Fibroblast of skin of right biceps (primary cell): Measurements from ENCODE around the gene LRMDA.
A peak's percentile ranks its signal among the peaks of the same experiment; 100 is the strongest.

Source experiments
- DNase-seq: peaks from one replicate; pipeline ENCODE4 v3.0.0-alpha.2; 2013

The LRMDA gene

DNA sequence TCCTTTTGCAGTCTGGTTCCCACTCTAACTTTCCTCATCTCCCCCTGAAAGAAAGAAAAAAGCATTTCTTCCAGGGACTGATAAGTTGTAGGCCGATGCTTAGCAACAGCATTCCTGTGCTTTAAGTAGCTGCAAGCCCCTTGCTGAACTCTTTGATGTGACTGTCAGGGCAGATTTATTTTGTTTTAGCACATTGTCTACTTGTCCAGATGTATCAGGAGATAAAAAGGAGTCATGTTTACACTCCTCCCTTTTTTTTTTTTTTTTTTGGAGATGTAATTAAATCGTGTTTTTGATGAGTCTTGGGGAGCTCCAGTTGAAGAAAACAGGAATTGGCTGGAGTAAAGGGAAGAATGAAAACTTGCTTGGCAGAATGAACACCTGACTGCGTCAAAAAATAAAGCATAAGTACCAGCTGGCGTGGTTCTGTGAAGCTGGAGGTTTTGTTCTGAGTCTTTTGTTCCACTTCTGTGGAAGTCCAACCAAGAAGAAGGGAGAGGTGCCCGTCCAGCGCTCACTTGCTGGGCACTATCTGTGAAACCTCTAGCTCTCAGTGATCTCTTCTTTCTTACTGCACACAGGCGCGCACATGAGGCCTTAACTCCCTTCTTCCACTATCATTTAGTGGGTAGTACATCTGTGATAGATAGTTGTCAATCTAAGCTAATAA is 871.7 kb downstream of the LRMDA start:
- peak; percentile 40 for DNase-seq

DNA sequence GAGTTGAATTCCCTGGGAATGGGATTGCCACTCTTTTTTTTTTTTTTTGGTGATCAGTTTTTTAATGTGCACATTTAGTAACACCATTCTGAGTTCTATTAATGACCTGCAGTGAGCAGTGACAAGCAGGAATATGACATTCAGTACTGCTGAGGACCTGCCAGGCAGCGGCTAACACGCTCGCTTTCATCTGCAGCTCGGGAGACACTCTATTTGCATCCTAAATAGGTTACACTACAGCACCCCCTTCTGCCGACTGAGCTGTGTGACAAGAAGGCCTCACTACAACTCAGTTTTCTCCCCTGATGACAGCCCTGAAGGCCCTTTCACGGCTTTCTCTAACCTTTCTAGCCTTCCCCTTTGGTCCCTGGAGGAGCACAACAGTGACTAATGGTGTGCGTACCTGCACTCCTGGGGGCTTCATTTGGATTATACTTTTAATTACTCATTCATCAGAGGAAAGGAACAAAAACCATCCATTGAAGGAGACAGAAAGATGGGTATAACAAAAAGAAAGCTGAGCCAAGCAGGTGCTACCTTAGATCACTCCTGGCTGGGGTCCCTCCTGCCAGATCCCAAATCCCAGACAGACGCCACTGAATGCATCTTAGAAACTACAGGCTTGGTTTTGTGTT is 872.4 kb downstream of the LRMDA start:
- peak; percentile 83 for DNase-seq

DNA sequence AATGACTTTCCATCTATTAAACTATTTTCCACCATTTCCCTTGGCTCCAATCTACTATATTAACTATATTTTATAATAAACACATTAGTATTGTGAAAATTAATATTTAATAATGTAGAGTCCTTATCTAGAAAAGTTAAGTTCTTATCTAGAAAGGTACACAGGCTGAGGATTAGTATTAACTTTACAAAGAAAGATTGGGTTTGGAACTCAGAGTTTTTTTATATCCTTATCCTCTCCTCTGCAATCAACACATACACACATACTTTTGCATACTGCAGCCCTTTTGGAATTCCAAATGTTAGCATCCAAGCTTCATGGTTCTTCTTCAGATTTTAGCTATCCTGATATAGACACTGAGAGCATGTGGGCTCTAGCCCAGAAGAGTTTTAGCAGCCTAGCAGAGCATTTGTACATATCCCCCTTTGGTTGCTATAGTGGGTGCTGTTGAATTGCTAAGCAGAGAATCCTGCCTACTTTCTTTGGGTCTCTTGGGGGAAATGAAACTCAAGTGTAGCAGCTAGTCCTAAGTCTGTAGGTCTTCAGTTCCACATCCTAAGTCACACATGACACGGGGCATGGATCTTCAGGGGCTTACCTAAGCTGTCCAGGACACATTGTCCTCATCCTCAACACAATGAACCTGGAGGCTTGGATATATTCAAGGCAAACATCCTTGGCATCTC is 874.6 kb downstream of the LRMDA start:
- no peak for DNase-seq

DNA sequence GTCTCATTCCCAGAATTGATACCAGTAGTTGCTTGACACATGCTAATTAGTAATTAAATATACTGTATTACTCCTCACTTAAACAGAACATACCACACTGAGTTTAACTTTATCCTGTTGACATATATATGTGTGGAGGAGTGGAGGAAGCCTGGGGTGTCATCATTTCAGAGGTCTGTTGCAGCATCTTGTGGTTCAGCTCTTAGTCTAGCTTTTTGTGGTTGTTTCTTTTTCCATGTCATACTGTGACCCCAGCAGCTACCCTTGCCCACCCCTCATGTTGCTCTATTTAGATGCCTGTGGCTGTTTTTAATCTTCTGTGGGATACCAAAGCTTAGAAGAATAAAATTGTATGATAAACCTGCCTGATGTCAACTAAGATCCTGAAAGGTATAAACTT is 875.4 kb downstream of the LRMDA start:
- DNase-seq: peak; percentile 90

DNA sequence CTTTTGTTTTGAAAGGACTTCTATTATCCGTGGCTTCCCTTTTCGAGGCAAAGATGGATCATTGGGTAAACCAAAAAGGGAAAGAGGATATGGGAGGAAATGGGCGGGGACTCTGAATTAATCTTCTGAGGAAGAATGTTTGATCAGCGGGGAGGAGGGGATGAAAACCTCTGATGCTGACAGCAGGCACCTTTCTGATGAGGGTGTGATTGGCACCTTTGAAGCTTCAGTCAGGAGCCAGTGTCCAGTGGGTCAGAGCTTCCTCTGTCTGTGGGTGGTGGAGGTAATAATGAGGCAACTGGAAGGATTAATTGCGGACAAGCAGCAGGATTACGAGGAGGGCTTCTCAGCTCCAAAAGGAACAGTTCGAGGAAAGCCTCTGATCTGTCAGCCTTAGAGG is 877.6 kb downstream of the LRMDA start:
- DNase-seq: peak; percentile 48

DNA sequence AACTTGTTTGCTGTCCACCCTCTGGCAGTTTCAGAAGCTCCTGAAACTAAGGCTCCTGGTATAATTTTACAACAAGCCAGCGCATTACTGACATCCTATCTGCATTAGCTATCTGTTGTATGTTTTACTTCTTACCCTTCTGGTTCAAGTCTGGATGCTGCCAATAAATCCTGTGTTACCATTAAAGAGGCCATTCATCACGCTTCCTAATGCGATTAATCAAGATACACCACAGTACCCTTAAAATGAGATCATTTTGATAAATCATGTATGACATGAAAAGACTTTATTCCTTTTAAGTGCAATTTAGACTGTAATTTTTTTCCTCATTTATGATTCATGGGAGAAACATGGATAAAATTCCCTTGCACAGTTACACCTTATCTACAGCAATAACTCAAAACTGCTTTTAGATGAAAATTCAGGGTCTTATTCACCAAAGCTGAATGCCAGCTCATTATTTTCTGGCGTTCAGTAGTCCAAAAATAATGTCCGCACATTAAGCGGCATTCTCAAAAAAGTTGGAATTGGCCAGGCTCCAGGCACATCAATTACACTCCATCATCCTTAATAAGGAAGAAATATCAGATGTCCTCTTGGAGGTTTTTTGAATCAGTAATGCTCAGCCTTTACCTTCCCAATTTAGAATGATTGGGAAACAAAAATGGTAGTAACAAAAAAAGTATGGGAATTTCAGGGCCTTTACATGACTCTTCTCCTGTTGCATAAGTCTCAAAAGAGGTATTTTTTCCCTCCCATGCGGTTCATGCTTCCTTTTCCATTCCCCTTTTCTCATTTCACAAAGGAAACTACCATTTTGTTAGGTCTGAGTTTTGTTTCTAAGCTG is 878.5 kb downstream of the LRMDA start:
- DNase-seq: peak; percentile 98

DNA sequence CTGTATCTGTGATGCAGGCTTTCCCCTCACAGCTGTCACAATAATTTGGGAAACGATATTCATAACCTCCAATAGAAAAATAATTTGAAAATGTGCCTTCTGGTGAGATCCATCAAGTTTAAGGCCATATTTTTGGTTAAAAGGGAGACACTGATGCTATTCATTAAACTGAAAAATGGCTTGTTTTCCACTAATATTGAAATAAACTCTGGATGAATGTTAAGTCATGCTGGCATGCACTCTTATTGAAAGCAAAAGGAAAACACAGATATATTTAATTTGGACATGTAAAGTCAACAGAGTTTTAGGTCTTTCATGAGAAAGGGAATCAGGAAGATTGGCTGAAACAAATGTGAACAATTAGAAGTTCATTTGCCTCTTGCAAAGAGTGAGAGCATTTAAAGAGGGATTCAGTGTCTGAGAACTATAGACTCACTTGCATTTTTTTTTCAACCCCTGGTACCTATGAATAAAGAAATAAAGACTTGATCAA is 879.2 kb downstream of the LRMDA start:
- no peak for DNase-seq

DNA sequence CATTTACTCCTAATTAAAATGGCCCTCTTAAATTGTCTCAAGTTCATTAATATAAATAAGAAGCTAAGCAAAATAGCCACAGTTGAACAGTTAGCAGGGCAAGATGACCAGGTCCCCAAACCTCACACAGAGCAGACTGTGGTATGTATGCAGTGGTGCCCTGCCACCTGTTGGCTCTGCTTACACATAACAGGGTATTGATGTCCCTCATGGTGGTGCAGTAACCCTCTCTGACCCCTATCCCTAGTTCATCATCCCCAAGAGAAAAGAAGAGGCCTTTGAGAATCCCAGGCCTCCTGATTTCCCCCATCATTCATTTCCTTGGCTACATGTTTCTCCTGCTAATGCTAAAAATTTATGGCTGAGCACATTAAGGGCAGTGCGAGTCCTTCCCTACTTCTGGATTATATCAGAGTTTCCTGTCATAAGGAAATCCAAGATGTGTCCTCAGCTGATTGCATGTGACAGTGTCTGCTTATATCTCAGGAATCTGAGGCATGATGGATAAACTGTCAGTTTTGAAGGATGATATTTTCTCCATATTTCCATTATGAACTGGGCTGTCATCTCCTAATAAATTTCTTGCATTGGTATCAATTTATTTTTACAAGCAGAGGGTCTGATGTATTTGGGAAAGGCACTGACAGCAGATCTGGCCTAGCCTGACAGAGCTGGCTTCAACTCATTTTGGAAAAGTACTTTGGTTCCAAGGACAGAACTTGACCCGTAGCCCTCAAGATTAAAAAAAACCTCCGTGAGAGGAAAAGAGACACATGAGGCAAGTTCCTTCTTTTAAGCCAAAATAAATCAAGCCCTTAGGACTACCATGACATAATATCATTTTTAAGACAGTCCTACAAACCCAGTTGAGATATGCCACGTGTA is 880.6 kb downstream of the LRMDA start:
- peak; percentile 72 for DNase-seq

DNA sequence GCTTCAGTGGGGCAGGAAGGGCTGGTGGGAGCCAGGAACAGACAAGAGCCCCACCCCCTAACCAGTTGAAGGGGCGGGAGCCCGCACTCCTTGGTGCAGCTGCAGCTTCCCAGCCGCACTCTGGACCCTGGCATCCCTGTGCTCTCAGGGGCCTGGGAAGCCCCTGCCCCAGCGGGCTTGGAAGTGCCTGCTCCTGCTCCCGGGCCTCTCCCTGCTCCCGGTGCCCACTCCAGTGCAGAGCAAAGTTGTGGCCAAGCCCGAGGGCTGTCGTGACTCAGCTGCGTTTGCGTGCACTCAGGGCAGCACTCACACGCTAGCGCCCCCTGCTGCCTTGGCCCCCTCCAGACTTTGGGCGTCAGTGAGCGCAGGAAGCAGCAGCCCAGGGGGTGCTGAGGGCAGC is 883.8 kb downstream of the LRMDA start:
- DNase-seq: no peak

DNA sequence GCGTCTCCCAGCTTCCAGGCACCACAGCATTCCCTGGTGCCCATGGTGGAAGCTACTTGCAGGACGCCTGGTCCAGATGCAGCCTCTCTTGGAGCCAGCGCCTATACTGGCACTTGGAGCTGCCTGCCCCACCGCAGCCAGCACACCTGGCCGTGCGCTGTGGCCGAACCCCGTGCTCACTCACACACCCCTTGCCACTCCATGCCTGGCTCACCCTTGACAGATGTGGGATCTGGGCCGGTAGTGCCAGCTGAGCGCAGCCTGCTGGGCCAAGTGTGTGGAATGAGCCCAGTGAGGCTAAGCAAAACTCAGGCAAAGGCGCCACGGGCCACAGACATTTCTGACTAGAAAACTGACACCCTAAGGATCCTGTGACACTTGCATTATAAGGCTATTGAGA is 884.8 kb downstream of the LRMDA start:
- no peak for DNase-seq

DNA sequence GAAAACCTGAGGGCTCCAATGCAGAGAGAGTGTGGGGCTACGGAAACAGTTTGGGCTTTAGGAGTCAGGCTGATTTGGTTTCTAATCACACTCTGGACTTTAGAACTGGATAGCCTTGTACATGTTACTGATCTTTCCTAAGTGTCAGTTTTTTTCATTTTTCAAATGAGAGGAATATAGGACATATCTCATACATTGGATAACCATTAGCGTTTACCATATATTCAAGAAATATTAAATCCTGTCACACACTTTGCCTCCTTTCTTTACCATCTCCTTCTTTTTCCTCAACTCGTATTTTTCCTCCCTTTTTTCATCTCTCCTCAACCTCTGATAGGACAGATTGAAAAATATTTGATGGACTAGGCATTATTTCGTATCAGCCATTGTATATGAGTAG is 885.7 kb downstream of the LRMDA start:
- no peak for DNase-seq

DNA sequence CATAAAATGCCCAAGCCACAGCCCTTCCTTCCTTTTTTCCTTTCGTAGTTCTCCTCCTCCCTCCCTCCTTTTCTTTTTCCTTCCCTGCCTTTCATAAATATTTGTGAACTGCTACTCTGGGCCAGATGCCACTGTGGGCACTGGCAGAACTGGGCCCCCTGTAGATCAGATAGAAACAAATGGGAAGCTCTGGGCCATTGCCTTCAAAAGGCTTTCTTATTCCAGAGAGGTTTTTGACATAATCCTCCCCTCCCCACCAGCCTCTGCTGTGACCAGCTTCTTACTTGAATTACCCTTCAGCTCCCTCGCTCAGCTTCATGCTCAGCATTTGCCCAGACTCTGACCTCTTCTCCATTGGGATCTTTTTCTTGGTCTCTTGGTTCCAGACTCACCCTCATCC is 886.8 kb downstream of the LRMDA start:
- DNase-seq: no peak

DNA sequence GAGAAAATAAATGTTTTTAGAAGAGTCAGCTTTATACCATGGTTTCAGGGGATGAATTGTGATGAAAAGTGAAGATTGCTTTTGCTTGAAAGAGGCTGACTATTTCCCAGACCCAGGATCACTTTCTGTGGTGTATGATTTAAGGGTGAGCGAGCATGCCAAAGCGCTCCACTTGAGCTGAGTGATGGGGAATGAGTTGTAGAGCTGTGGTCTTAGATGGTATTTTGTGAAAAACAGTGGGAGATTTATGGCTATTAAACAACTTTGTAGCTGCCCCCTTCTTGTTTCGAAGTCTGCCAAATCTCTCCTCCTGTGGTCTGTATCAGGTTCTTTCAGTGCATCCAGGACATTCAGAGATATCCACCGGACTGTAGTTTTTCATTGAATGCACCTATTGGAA is 888.2 kb downstream of the LRMDA start:
- peak; percentile 91 for DNase-seq

DNA sequence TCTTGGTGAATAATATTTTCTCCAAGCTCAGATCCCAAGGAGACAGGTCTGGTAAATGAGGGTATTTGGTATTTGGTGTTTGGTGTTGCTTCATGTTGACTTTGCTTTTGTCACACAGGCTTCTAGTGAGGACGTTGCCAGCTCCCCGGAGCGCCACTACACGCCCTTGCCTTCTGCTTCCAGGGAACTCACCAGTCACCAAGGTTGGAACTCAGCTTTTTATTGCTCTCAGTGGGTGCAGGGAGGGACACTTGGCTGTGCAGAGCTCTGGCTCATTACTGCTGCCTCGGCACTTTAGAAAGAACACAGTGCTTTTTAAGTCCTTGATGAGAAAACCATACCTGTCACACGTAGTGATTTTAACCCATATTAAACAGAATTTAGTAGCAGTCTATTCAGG is 892.9 kb downstream of the LRMDA start:
- DNase-seq: no peak

DNA sequence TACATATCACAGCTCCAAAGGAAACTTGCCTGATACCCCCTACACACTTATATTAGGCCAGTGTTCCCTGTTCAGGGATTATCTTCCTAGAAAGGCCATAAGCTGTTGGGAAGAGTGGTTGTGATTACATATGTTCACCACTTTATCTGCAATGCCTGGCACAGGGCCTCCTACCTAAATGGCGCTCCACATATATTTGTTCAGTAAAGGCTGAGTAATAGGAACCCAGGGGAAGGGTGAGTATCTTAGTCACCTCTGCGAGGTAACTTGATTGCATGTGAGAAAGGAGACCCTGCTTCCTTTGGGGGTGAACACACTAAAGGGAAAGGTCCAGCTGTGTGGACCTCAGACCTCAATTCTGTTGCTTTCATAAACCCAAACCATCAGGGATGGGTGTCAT is 896.0 kb downstream of the LRMDA start:
- no peak for DNase-seq

DNA sequence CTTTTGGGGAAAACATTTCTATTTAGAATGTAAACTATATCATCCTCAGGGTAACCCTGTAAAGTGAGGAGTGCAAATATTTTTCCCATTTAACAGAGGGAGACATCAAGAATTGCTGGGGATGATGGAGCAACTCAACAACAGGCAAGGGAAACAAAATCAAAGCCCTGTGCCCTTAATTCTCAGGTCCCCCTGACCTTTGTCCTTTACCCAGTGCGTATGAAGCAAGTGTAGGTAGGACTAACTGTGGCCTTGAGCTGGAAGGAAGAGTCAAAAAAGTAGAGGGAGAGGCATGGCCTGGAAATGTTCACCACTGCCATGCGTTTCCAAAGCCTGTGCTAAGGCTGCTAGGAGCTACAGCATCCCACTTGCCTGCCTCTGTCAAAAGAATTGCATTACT is 896.9 kb downstream of the LRMDA start:
- no peak for DNase-seq

DNA sequence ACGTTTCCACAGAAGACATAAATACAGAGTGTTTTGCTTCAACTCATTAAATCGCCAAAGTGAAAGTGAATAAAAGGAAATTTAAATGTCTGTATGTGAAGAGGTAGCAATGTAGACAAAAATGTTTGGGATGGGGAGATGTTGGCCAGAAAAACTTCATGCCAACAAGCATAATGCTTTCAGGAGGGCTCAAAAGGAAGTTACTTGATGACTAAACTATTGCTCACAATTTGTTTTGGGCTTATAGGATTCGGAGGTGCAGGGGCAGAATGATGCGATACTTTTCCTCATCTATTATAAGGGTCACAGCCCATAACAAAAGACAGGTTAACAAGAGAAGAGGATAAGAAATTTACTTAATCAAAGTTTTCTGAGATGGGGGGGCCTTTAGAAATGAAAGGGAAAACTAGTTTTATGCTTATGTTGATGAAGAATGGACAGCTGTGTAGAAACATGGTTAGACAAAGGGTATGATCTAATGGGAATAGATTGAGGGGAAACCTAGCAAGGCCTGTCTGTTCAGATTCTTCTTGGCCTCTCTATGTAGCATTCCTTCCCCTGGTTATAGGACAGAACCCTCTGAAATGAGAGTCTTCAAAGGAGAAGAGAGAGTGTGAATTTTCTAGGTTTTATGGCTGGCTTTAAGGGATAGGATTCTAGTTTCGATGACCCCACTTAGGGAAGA is 898.6 kb downstream of the LRMDA start:
- peak; percentile 68 for DNase-seq

DNA sequence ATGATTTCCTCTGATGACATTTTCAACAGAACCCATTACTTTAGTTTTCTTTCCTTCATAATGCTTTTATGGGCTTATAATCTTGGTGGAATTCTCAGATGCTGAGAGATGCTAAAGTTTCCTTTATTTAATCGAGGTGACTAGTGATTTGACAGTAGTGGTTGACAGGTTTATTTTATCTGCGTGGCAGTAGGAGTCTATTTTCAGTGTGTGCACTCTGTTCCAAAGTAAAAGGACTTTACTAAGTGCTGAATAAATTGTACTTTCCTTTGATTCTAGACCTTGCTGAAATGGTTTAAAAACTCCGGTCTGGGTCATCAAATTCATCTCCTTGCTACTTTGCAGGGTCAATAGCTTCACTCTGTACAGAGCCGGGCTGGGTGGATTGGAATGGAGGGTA is 900.3 kb downstream of the LRMDA start:
- DNase-seq: no peak

DNA sequence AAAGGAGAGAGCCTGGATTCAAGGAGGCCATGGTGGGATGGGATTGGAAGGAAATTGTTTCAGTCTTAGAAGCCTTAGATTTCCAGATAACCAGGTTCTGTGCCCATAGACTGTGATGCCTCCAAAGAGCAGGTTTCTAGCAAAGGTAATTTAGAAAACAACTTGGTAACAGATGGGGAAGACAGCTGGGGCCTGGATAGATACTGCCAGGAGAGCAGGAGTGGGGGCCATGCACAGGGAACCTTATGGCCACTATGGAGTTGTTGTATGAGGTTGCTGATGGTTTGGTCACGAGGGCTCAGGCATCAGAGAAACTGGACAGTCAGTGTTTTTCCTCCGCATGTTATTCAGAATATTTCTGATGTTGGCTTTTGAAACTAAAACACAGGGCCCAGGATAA is 901.9 kb downstream of the LRMDA start:
- DNase-seq: no peak

DNA sequence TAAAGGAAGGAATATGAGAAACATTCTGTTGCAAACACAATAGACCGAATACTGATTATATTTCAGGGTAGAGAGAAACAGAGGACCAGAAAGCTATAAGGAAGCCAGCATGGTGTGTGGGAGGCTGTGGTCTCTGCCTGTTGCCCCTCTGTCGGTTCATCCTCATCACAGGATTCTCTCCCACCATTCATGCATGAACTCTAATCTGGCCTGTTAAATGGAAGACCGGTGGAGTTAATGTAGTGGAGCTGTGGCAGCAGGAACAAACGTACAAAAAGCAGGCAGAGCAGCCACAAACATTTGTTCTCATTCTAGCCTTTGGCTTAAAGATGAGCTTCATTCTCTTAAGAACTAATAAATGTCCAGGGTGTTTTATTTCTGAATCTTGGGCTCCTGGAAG is 902.4 kb downstream of the LRMDA start:
- DNase-seq: no peak

DNA sequence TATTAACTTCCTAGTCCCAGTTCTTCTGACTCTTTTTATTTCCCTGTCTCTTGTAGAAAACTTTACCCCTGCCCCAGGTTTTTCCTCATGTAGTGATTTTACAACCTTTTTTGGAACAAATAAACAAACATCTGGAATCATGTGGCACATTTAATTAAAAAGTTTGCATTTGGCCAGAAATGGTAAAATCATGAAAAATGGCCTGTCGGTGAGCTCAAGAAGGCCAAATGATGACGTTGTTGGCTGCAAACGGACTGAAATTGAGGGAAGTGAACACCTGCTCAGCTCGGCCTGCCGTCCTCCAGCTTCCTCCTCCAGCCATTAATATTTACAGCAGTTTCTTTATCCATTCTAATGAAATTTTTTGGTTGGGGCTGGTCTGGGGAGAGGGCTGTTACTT is 902.8 kb downstream of the LRMDA start:
- DNase-seq: no peak
